ENCODE results near the gene ZNF275.
"Not testable (repeated sequence)": the region's sequence is repeated elsewhere in the genome, so short reads cannot be mapped to it uniquely, and the experiment has no call there.

Gene ZNF275

DNA sequence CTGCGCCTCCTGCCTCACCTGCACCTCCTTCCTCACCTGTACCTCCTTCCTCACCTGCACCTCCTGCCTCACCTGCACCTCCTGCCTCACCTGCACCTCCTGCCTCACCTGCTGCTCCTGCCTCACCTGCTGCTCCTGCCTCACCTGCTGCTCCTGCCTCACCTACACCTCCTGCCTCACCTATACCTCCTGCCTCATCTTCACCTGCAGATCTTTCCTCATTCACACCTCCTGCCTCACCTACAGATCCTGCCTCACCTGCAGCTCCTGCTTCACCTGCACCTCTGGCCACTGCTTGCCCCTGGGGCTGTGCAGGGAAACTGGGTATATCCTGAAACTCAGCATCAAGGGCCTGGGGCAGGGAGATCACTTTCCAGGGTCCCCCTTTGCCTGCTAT is 13.9 kb upstream of the ZNF275 start:
- DNase-seq; H2BK120ac ChIP-seq (ENCODE audit: low read depth, low read length); H2AFZ ChIP-seq (ENCODE audit: low read depth, low read length); H3K18ac ChIP-seq (ENCODE audit: low read depth in 1 of 2, low read length in 2 of 2); H4K8ac ChIP-seq (ENCODE audit: low read length); H3K4me1 ChIP-seq (ENCODE audit: control insufficient read depth, insufficient read depth, low read depth, low read length); H3K4me3 ChIP-seq (ENCODE audit: insufficient read depth in 1 of 2, low read depth in 1 of 2, low read length in 2 of 2); H2AK5ac ChIP-seq (ENCODE audit: low read length, severe bottlenecking); H3K9me3 ChIP-seq (ENCODE audit: control insufficient read depth, low read length); H3K23ac ChIP-seq (ENCODE audit: low read length in 2 of 2); H3K9ac ChIP-seq (ENCODE audit: low read length); H3K4ac ChIP-seq (ENCODE audit: low read depth in 1 of 2, low read length in 2 of 2); H3K4me2 ChIP-seq (ENCODE audit: low read length, poor library complexity, severe bottlenecking); H4K91ac ChIP-seq (ENCODE audit: low read length); H2BK5ac ChIP-seq (ENCODE audit: low read depth, low read length, poor library complexity, severe bottlenecking); H3K36me3 ChIP-seq (ENCODE audit: control insufficient read depth in 1 of 2, insufficient read depth in 2 of 2, low read depth in 1 of 2, low read length in 2 of 2); H3K27ac ChIP-seq (ENCODE audit: low read length, poor library complexity, severe bottlenecking); H2BK15ac ChIP-seq (ENCODE audit: low read depth, poor library complexity, severe bottlenecking); H3K14ac ChIP-seq (ENCODE audit: low read length in 2 of 2); H2BK12ac ChIP-seq (ENCODE audit: low read length in 2 of 2); H3K79me1 ChIP-seq (replicated peaks; ENCODE audit: low read length, poor library complexity, severe bottlenecking): not testable (repeated sequence)
- WGBS, result 87% methylated on average over 1 of the region's 1 CpG
- peaks cover 12 to 24% of the 10 kb centered on the region in 2 experiments for H3K27me3 ChIP-seq (ENCODE audit: control insufficient read depth in 1 of 2, insufficient read depth in 1 of 2, low read length in 2 of 2)

DNA sequence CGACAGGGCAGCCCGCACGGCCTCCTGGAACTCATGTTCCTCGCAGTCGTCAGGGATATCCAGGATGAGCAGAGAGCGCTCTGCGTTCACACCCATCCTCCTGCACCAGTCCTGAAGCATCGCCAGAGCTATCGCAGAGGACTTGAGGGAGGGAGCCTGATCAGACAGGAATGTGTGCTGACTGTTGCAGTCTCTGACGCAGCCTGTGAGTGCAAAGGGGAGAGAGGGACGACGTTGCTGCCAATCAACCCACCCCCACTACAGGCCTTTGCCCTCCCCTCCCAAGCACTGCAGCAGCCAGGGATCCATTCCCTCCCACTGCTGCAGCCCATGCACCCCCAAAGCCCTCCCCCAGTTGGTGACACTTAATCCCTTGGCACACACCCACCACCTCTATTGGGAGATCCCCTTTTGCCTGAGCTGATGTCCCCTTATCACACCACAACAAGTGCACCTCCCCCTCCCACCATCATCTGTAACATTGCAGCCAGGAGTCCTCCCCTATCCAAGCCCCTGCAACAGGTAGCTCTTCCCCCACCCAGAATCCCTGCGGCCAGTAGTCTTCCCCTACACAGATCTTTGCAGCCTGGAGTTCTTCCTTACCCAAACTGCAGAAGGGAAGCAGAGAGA is 13.3 kb upstream of the ZNF275 start:
- Histone ChIP-seq H2BK15ac (ENCODE audit: low read depth, poor library complexity, severe bottlenecking) (no peak overlapping the region), H3K36me3 (ENCODE audit: control insufficient read depth in 1 of 2, insufficient read depth in 2 of 2, low read depth in 1 of 2, low read length in 2 of 2) (no peaks in the 10 kb centered on the region), H2AK5ac (ENCODE audit: low read length, severe bottlenecking) (no peak overlapping the region), H3K4ac (ENCODE audit: low read depth in 1 of 2, low read length in 2 of 2) (no peak overlapping the region), H4K8ac (ENCODE audit: low read length) (no peak overlapping the region), H3K4me1 (ENCODE audit: control insufficient read depth, insufficient read depth, low read depth, low read length) (no peaks in the 10 kb centered on the region), H3K18ac (ENCODE audit: low read depth in 1 of 2, low read length in 2 of 2) (no peak overlapping the region), H3K27ac (ENCODE audit: low read length, poor library complexity, severe bottlenecking) (no peak overlapping the region), H3K4me2 (ENCODE audit: low read length, poor library complexity, severe bottlenecking) (no peak overlapping the region), H3K4me3 (ENCODE audit: insufficient read depth in 1 of 2, low read depth in 1 of 2, low read length in 2 of 2) (no peak overlapping the region), H3K23ac (ENCODE audit: low read length in 2 of 2) (no peak overlapping the region), H4K91ac (ENCODE audit: low read length) (no peak overlapping the region), H3K14ac (ENCODE audit: low read length in 2 of 2) (no peak overlapping the region), H2BK12ac (ENCODE audit: low read length in 2 of 2) (no peak overlapping the region), H3K79me1 (replicated peaks; ENCODE audit: low read length, poor library complexity, severe bottlenecking) (no peaks in the 10 kb centered on the region), H2AFZ (ENCODE audit: low read depth, low read length) (no peak overlapping the region), H3K9me3 (ENCODE audit: control insufficient read depth, low read length) (no peaks in the 10 kb centered on the region), H3K9ac (ENCODE audit: low read length) (no peak overlapping the region), H2BK5ac (ENCODE audit: low read depth, low read length, poor library complexity, severe bottlenecking) (no peak overlapping the region), H3K27me3 (ENCODE audit: control insufficient read depth in 1 of 2, insufficient read depth in 1 of 2, low read length in 2 of 2) (peaks cover 12 to 28% of the 10 kb centered on the region in 2 experiments), H2BK120ac (ENCODE audit: low read depth, low read length) (no peak overlapping the region)
- no peak for DNase-seq
- WGBS, result 67% methylated on average over 1 of the region's 13 CpGs

DNA sequence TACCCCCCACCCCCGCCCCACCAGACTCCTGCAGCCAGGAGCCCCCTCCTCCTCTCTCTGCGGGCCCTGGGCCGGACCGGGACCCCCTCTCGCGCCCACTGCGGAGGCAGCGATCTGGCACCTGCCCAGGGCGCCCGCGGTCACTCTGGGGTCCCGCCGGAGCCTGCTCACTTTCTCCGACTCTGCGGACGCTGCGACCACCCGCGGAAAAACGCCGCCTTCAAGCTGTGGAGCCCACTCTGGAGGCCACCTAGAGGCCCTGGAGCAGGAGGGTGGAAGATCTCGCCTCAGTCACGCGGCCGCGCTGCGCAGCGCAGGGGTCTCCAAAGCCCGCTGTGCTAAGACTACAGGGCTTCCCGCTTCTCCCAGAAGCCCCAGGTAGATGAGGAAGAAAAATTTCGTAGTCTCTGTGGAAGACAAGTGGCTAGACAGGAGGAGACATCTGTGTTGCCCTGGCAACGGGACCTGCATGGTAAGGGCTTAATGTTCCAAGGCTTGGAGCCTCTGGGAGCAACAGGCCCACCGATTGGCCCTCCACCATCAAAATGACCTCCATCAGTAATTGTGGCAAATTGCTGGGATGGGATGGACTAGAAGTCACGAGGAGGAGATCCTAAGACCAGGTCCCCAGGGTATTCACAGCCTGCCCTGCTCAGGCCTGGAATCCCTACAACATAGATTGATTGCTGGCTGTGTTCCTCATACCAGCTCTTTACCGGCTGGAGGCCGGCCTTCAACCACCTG is 12.4 kb upstream of the ZNF275 start, which contains the start of gene PNMA6F:
Gene PNMA6F (minus strand): TSS at position 387 of the 744 bp plus-strand sequence. CDS start 1,093 bp downstream, outside the sequence.
- Histone ChIP-seq H3K9ac (ENCODE audit: low read length) (no peak within 1 kb of the TSS), H3K4me3 (ENCODE audit: insufficient read depth in 1 of 2, low read depth in 1 of 2, low read length in 2 of 2) (no peak within 1 kb of the TSS), H3K4me1 (ENCODE audit: control insufficient read depth, insufficient read depth, low read depth, low read length) (no peaks in the 10 kb centered on the region), H3K14ac (ENCODE audit: low read length in 2 of 2) (no peak within 1 kb of the TSS), H3K79me1 (replicated peaks; ENCODE audit: low read length, poor library complexity, severe bottlenecking) (no peaks in the 10 kb centered on the region), H3K36me3 (ENCODE audit: control insufficient read depth in 1 of 2, insufficient read depth in 2 of 2, low read depth in 1 of 2, low read length in 2 of 2) (no peaks in the 10 kb centered on the region), H2BK5ac (ENCODE audit: low read depth, low read length, poor library complexity, severe bottlenecking) (no peak within 1 kb of the TSS), H3K27ac (ENCODE audit: low read length, poor library complexity, severe bottlenecking) (no peak within 1 kb of the TSS), H3K4ac (ENCODE audit: low read depth in 1 of 2, low read length in 2 of 2) (no peak within 1 kb of the TSS), H4K91ac (ENCODE audit: low read length) (no peak within 1 kb of the TSS), H2AFZ (ENCODE audit: low read depth, low read length) (no peak within 1 kb of the TSS), H3K27me3 (ENCODE audit: control insufficient read depth in 1 of 2, insufficient read depth in 1 of 2, low read length in 2 of 2) (peaks cover 12 to 28% of the 10 kb centered on the region in 2 experiments), H2AK5ac (ENCODE audit: low read length, severe bottlenecking) (no peak within 1 kb of the TSS), H2BK120ac (ENCODE audit: low read depth, low read length) (no peak within 1 kb of the TSS), H2BK15ac (ENCODE audit: low read depth, poor library complexity, severe bottlenecking) (no peak within 1 kb of the TSS), H3K4me2 (ENCODE audit: low read length, poor library complexity, severe bottlenecking) (no peak within 1 kb of the TSS), H3K18ac (ENCODE audit: low read depth in 1 of 2, low read length in 2 of 2) (no peak within 1 kb of the TSS), H4K8ac (ENCODE audit: low read length) (no peak within 1 kb of the TSS), H3K23ac (ENCODE audit: low read length in 2 of 2) (no peak within 1 kb of the TSS), H2BK12ac (ENCODE audit: low read length in 2 of 2) (no peak within 1 kb of the TSS), H3K9me3 (ENCODE audit: control insufficient read depth, low read length) (peaks cover 4% of the 10 kb centered on the region)
- 19% methylated on average over 31 of the region's 36 CpGs for WGBS
- DNase-seq, result no peak

DNA sequence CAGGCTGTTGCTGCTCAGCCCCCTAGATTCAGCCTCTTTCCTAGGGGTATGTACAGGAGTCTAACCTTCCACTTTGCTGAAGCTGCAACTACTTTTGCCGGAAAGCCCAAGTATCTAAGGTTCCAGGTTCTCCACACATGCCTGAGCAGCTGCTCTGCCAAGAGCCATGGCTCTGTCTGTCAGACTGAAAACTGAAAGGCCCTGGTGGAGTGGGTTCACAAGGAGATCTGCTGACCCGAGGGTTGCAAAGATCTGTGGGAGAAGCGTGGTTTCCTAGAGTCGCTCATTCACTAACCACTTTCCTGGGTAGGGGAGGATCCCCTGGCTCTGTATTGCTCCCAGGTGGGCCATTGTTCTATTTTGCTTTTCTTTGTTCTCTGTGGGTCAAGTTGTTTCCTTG is 6.4 kb upstream of the ZNF275 start:
- H2BK15ac ChIP-seq (ENCODE audit: low read depth, poor library complexity, severe bottlenecking), result no peak overlapping the region
- H3K9me3 ChIP-seq (ENCODE audit: control insufficient read depth, low read length), result peaks cover 4% of the 10 kb centered on the region
- H3K79me1 ChIP-seq (replicated peaks; ENCODE audit: low read length, poor library complexity, severe bottlenecking), result no peaks in the 10 kb centered on the region
- no peak overlapping the region for H2AFZ ChIP-seq (ENCODE audit: low read depth, low read length)
- DNase-seq, result no peak
- no peak overlapping the region for H3K4ac ChIP-seq (ENCODE audit: low read depth in 1 of 2, low read length in 2 of 2)
- no peaks in the 10 kb centered on the region for H3K36me3 ChIP-seq (ENCODE audit: control insufficient read depth in 1 of 2, insufficient read depth in 2 of 2, low read depth in 1 of 2, low read length in 2 of 2)
- H3K27me3 ChIP-seq (ENCODE audit: control insufficient read depth in 1 of 2, insufficient read depth in 1 of 2, low read length in 2 of 2), result peaks cover 0 to 31% of the 10 kb centered on the region in 2 experiments
- H4K91ac ChIP-seq (ENCODE audit: low read length), result no peak overlapping the region
- H3K4me2 ChIP-seq (ENCODE audit: low read length, poor library complexity, severe bottlenecking), result no peak overlapping the region
- no peak overlapping the region for H3K23ac ChIP-seq (ENCODE audit: low read length in 2 of 2)
- no peak overlapping the region for H2BK5ac ChIP-seq (ENCODE audit: low read depth, low read length, poor library complexity, severe bottlenecking)
- H3K14ac ChIP-seq (ENCODE audit: low read length in 2 of 2), result no peak overlapping the region
- no peak overlapping the region for H4K8ac ChIP-seq (ENCODE audit: low read length)
- H3K4me1 ChIP-seq (ENCODE audit: control insufficient read depth, insufficient read depth, low read depth, low read length), result no peaks in the 10 kb centered on the region
- 61% methylated on average over 3 of the region's 4 CpGs for WGBS
- no peak overlapping the region for H3K4me3 ChIP-seq (ENCODE audit: insufficient read depth in 1 of 2, low read depth in 1 of 2, low read length in 2 of 2)
- H2BK12ac ChIP-seq (ENCODE audit: low read length in 2 of 2), result no peak overlapping the region
- no peak overlapping the region for H3K27ac ChIP-seq (ENCODE audit: low read length, poor library complexity, severe bottlenecking)
- H3K18ac ChIP-seq (ENCODE audit: low read depth in 1 of 2, low read length in 2 of 2), result no peak overlapping the region
- no peak overlapping the region for H2AK5ac ChIP-seq (ENCODE audit: low read length, severe bottlenecking)
- H2BK120ac ChIP-seq (ENCODE audit: low read depth, low read length), result no peak overlapping the region
- no peak overlapping the region for H3K9ac ChIP-seq (ENCODE audit: low read length)

All from mesenchymal stem cell (in vitro differentiated cells and primary cell).